GM21381 (cell line): ENCODE measurements around the gene PYGO2.

Experiments used
- ATAC-seq: cut with Tn5 transposase; IDR thresholded peaks from one replicate; pipeline ENCODE4 v1.9.1; 2021; ENCODE audit warnings: mild to moderate bottlenecking, moderate library complexity; ENCODE audit not compliant: unreplicated experiment

PYGO2 gene

GRCh38 chr1:154961207-154962155 is at the start of gene PYGO2:
TSS of gene PYGO2 (minus strand) at chr1:154961782. CDS start at chr1:154961576, 206 bp downstream.
- ATAC-seq: peak; percentile 70

GRCh38 chr1:155011004-155011416 is 49.4 kb upstream of the PYGO2 start:
- no peak for ATAC-seq

- ATAC-seq: no peak
Measured at GRCh38 chr1:155010211-155010918, 48.8 kb upstream of the PYGO2 start.

- no peak for ATAC-seq
Measured at GRCh38 chr1:155009742-155010141, 48.2 kb upstream of the PYGO2 start.

- ATAC-seq: no peak
Measured at GRCh38 chr1:155009221-155009711, 47.7 kb upstream of the PYGO2 start.

GRCh38 chr1:155008015-155008941 is 46.7 kb upstream of the PYGO2 start:
- ATAC-seq: no peak

- no peak for ATAC-seq
Measured at GRCh38 chr1:155007251-155007828, 45.8 kb upstream of the PYGO2 start.

GRCh38 chr1:155006601-155007101 is 45.1 kb upstream of the PYGO2 start:
- ATAC-seq: no peak

- no peak for ATAC-seq
Measured at GRCh38 chr1:155005076-155006011, 43.8 kb upstream of the PYGO2 start.

- no peak for ATAC-seq
Measured at GRCh38 chr1:155004352-155005075, 42.9 kb upstream of the PYGO2 start.

- no peak for ATAC-seq
Measured at GRCh38 chr1:155003766-155004351, 42.3 kb upstream of the PYGO2 start.

- no peak for ATAC-seq
Measured at GRCh38 chr1:155003227-155003765, 41.7 kb upstream of the PYGO2 start.

- ATAC-seq: no peak
Measured at GRCh38 chr1:155002464-155003226, 41.1 kb upstream of the PYGO2 start, which contains the start of gene ZBTB7B. TSS of gene ZBTB7B (plus strand) at chr1:155002802. CDS start at chr1:155014661, 11,859 bp downstream.

- ATAC-seq: peak; percentile 49
Measured at GRCh38 chr1:155001675-155002463, 40.3 kb upstream of the PYGO2 start.

GRCh38 chr1:155001425-155001674 is 39.8 kb upstream of the PYGO2 start:
- ATAC-seq: no peak

- peak; percentile 34 for ATAC-seq
Measured at GRCh38 chr1:155000726-155001424, 39.3 kb upstream of the PYGO2 start.
